ENCODE measurements around the gene ACVRL1. TPM values are rescaled to one million over a fixed set of nuclear protein-coding genes. Genes with fewer than 3 reads are reported as not detected.

The ACVRL1 gene
- total and polyA plus RNA-seq, 10 of the 15 experiments (the other 5 are each of a cell fraction or from before 2014, with no cell fraction given): not detected

DNA sequence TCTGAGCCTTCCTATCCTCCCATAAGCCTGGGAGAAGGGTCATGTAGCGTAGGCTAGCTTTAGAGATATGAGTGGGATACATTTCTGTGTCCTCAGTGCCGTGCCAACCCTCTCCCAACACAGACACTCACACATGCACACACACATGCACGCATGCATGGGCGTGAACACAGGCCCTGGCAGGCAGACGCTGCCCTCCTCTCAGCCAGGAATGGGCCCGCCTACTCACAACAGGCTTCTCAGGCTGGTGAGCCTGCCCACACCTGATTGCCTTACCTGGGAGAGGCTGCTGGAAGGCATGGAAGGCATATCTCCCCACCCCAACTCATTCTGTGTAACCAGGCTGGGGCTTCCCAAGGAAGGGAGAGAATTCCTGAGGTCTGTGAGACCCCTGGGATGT, 31.4 kb downstream of the ACVRL1 start:
- Histone ChIP-seq H3K4me3 (no peak overlapping the region), H3K9ac (ENCODE audit: control insufficient read depth, insufficient read depth, low read length) (no peak overlapping the region), H3K36me3 (ENCODE audit: control insufficient read depth in 2 of 2, insufficient read depth in 2 of 2, low read length in 1 of 2) (no peaks in the 10 kb centered on the region), H3K79me2 (ENCODE audit: control insufficient read depth, insufficient read depth, low read length) (no peaks in the 10 kb centered on the region), H3K27me3 (replicated peaks in 1 of 2; ENCODE audit: control insufficient read depth in 2 of 2, insufficient read depth in 2 of 2, low read length in 1 of 2) (peaks cover 0 to 1% of the 10 kb centered on the region in 2 experiments; a peak in 3 of 4 replicates), H3K27ac (ENCODE audit: control insufficient read depth, insufficient read depth) (no peak overlapping the region), H3K4me1 (ENCODE audit: control insufficient read depth, insufficient read depth, low read length) (no peaks in the 10 kb centered on the region), H2AFZ (ENCODE audit: control insufficient read depth, low read depth, low read length) (no peak overlapping the region), H3K4me2 (ENCODE audit: control insufficient read depth, insufficient read depth) (no peak overlapping the region), H4K20me1 (ENCODE audit: control insufficient read depth, insufficient read depth) (no peaks in the 10 kb centered on the region), H3K9me3 (replicated peaks; ENCODE audit: control insufficient read depth, insufficient read depth, low read length) (no peaks in the 10 kb centered on the region; the same call in 2 of the 3 replicates)
- FAIRE-seq (no peak), ATAC-seq (no peak), DNase-seq (ENCODE audit: low read depth, low spot score) (no peak)
- TF ChIP-seq STAT1 (conservative IDR thresholded peaks at IDR 0.05) (no peak), EED (IDR thresholded peaks at IDR 0.05; ENCODE audit: low read depth) (no peak), PAX5 (IDR thresholded peaks at IDR 0.05; ENCODE audit: borderline replicate concordance, low read depth, low read length) (no peak), IKZF2 (IDR thresholded peaks at IDR 0.05) (no peak), RCOR1 (conservative IDR thresholded peaks at IDR 0.05; ENCODE audit: low read depth, low read length) (no peak), IKZF1 (conservative IDR thresholded peaks at IDR 0.05) (no peak), CBX3 (IDR thresholded peaks at IDR 0.05; ENCODE audit: borderline replicate concordance, low read depth) (no peak), CHD2 (IDR thresholded peaks at IDR 0.05; ENCODE audit: borderline replicate concordance, low read depth, low read length) (no peak), ZZZ3 (IDR thresholded peaks at IDR 0.05; ENCODE audit: control insufficient read depth, insufficient read length, low read depth) (no peak), RB1 (IDR thresholded peaks at IDR 0.05; ENCODE audit: borderline replicate concordance) (no peak), MEF2A (IDR thresholded peaks at IDR 0.05; ENCODE audit: insufficient read depth, low read depth, low read length) (no peak), ZNF24 (IDR thresholded peaks at IDR 0.05) (no peak), TBL1XR1 (IDR thresholded peaks at IDR 0.05; ENCODE audit: low read depth, low read length) (no peak)
- TF ChIP-seq, protein P1, sequence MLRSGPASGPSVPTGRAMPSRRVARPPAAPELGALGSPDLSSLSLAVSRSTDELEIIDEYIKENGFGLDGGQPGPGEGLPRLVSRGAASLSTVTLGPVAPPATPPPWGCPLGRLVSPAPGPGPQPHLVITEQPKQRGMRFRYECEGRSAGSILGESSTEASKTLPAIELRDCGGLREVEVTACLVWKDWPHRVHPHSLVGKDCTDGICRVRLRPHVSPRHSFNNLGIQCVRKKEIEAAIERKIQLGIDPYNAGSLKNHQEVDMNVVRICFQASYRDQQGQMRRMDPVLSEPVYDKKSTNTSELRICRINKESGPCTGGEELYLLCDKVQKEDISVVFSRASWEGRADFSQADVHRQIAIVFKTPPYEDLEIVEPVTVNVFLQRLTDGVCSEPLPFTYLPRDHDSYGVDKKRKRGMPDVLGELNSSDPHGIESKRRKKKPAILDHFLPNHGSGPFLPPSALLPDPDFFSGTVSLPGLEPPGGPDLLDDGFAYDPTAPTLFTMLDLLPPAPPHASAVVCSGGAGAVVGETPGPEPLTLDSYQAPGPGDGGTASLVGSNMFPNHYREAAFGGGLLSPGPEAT (IDR thresholded peaks at IDR 0.05; ENCODE audit: low read depth): no peak
- TF ChIP-seq, protein P2, sequence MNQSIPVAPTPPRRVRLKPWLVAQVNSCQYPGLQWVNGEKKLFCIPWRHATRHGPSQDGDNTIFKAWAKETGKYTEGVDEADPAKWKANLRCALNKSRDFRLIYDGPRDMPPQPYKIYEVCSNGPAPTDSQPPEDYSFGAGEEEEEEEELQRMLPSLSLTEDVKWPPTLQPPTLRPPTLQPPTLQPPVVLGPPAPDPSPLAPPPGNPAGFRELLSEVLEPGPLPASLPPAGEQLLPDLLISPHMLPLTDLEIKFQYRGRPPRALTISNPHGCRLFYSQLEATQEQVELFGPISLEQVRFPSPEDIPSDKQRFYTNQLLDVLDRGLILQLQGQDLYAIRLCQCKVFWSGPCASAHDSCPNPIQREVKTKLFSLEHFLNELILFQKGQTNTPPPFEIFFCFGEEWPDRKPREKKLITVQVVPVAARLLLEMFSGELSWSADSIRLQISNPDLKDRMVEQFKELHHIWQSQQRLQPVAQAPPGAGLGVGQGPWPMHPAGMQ (IDR thresholded peaks at IDR 0.05; ENCODE audit: borderline replicate concordance): no peak
- in situ Hi-C loops (cut with MboI) (no loop called here), intact Hi-C loops (cut with micrococcal nuclease; ENCODE audit: unreplicated experiment) (no loop called here)
- ChIA-PET RAD21 (ENCODE audit: unreplicated experiment) (no interaction called here), SMC1A (ENCODE audit: uncharacterized antibody, unreplicated experiment) (interaction anchor here (0.6 kb wide), 1 partner anchor 82 kb away, joined by 3 read pairs; no protein-coding TSS in a partner anchor), CTCF (no interaction called here), POLR2A (no interaction called here)
- no TSS peak for BruUV-seq (replicated peaks)
- 24% methylated on average over 6 of the region's 6 CpGs for WGBS (ENCODE audit: insufficient coverage, insufficient replicate concordance, low lambda C conversion rate, missing lambda C conversion rate)

All from GM12878 (cell line).